Mesenchymal stem cell (in vitro differentiated cells and primary cell): Measurements from ENCODE around the gene CEP19.
A peak's percentile ranks its signal among the peaks of the same experiment; 100 is the strongest.

Source experiments
- DNase-seq: peaks from one replicate; pipeline ENCODE4 v3.0.0-alpha.2; 2013
- H2AFZ ChIP-seq: one replicate; pipeline ENCODE4 v1.6.1; 2013; ENCODE audit warnings: low read depth, mild to moderate bottlenecking, control low read depth, inconsistent platforms, low read length, moderate library complexity
- H2AK5ac ChIP-seq: 2 replicates; pipeline ENCODE4 v1.6.1; 2013; ENCODE audit warnings: low read length, moderate library complexity, mild to moderate bottlenecking, inconsistent platforms; ENCODE audit not compliant: severe bottlenecking
- H2BK120ac ChIP-seq: one replicate; pipeline ENCODE4 v1.6.1; 2013; ENCODE audit warnings: low read depth, mild to moderate bottlenecking, inconsistent platforms, low read length, moderate library complexity
- H2BK12ac ChIP-seq, 2 experiments: one replicate each; pipeline ENCODE4 v1.6.1; 2013; ENCODE audit warnings: inconsistent platforms in 2 of 2, low read length in 2 of 2, mild to moderate bottlenecking in 2 of 2, moderate library complexity in 2 of 2, control low read depth in 1 of 2
- H2BK15ac ChIP-seq: one replicate; pipeline ENCODE4 v1.6.1; 2013; ENCODE audit warnings: mild to moderate bottlenecking, low read depth, inconsistent platforms; ENCODE audit not compliant: poor library complexity, severe bottlenecking
- H2BK5ac ChIP-seq: 2 replicates; pipeline ENCODE4 v1.6.1; 2013; ENCODE audit warnings: low read depth, mild to moderate bottlenecking, low read length, control low read depth, inconsistent platforms; ENCODE audit not compliant: poor library complexity, severe bottlenecking
- H3K14ac ChIP-seq, 2 experiments: one replicate each; pipeline ENCODE4 v1.6.1; 2013; ENCODE audit warnings: inconsistent platforms in 2 of 2, low read length in 2 of 2, control low read depth in 1 of 2, mild to moderate bottlenecking in 1 of 2, moderate library complexity in 1 of 2
- H3K18ac ChIP-seq, 2 experiments: one replicate each; pipeline ENCODE4 v1.6.1; 2013; ENCODE audit warnings: inconsistent platforms in 2 of 2, low read length in 2 of 2, control low read depth in 1 of 2, low read depth in 1 of 2, mild to moderate bottlenecking in 1 of 2
- H3K23ac ChIP-seq, 2 experiments: one replicate each; pipeline ENCODE4 v1.6.1; 2013; ENCODE audit warnings: inconsistent platforms in 2 of 2, low read length in 2 of 2, mild to moderate bottlenecking in 2 of 2, moderate library complexity in 2 of 2, control low read depth in 1 of 2
- H3K27ac ChIP-seq: 2 replicates; pipeline ENCODE4 v1.5.1; 2013; ENCODE audit warnings: mild to moderate bottlenecking, moderate library complexity, low read length, control low read depth, inconsistent platforms; ENCODE audit not compliant: poor library complexity, severe bottlenecking
- H3K27me3 ChIP-seq, 2 experiments: 2 replicates each; pipeline versions ENCODE4 v1.6.1 to v1.7.0; 2013; ENCODE audit warnings: low read length in 2 of 2, mild to moderate bottlenecking in 2 of 2, moderate library complexity in 2 of 2, control low read depth in 1 of 2, inconsistent platforms in 1 of 2; ENCODE audit not compliant: control insufficient read depth in 1 of 2, insufficient read depth in 1 of 2
- H3K36me3 ChIP-seq, 2 experiments: 2 replicates each; pipeline versions ENCODE4 v1.6.1 to v1.7.0; 2013; ENCODE audit warnings: low read length in 2 of 2, control low read depth in 1 of 2, inconsistent platforms in 1 of 2, low read depth in 1 of 2, mild to moderate bottlenecking in 1 of 2; ENCODE audit not compliant: insufficient read depth in 2 of 2, control insufficient read depth in 1 of 2
- H3K4ac ChIP-seq, 2 experiments: one replicate each; pipeline ENCODE4 v1.6.1; 2013; ENCODE audit warnings: inconsistent platforms in 2 of 2, low read length in 2 of 2, mild to moderate bottlenecking in 2 of 2, moderate library complexity in 2 of 2, control low read depth in 1 of 2, low read depth in 1 of 2
- H3K4me1 ChIP-seq: 2 replicates; pipeline ENCODE4 v1.6.1; 2013; ENCODE audit warnings: low read depth, low read length, control low read depth; ENCODE audit not compliant: control insufficient read depth, insufficient read depth
- H3K4me2 ChIP-seq: 2 replicates; pipeline ENCODE4 v1.6.1; 2013; ENCODE audit warnings: low read length, mild to moderate bottlenecking, inconsistent platforms; ENCODE audit not compliant: poor library complexity, severe bottlenecking
- H3K4me3 ChIP-seq, 2 experiments: 2 replicates each; pipeline versions ENCODE4 v1.5.1 to v1.7.0; 2013; ENCODE audit warnings: low read length in 2 of 2, mild to moderate bottlenecking in 2 of 2, control low read depth in 1 of 2, low read depth in 1 of 2; ENCODE audit not compliant: insufficient read depth in 1 of 2
- H3K79me1 ChIP-seq: replicated peaks from 2 replicates; pipeline ENCODE4 v1.6.1; 2013; ENCODE audit warnings: mild to moderate bottlenecking, control low read depth, low read length, inconsistent platforms; ENCODE audit not compliant: poor library complexity, severe bottlenecking
- H3K9ac ChIP-seq: 2 replicates; pipeline ENCODE4 v1.7.0; 2013; ENCODE audit warnings: mild to moderate bottlenecking, low read length, moderate library complexity
- H3K9me3 ChIP-seq: 2 replicates; pipeline ENCODE4 v1.7.0; 2013; ENCODE audit warnings: mild to moderate bottlenecking, low read length; ENCODE audit not compliant: control insufficient read depth
- H4K8ac ChIP-seq: one replicate; pipeline ENCODE4 v1.6.1; 2013; ENCODE audit warnings: inconsistent platforms, mild to moderate bottlenecking, low read length, moderate library complexity
- H4K91ac ChIP-seq: one replicate; pipeline ENCODE4 v1.6.1; 2013; ENCODE audit warnings: mild to moderate bottlenecking, low read length, inconsistent platforms
- WGBS: methylation state at CpG from one replicate; pipeline ENCODE4 v1.1.7; 2013; ENCODE audit warnings: mixed read lengths; 5-methylcytosine and 5-hydroxymethylcytosine counted together

The CEP19 gene

GRCh38 chr3:196737655-196738054, 25.6 kb upstream of the CEP19 start:
- 96% methylated on average over 6 of the region's 6 CpGs for WGBS

GRCh38 chr3:196736670-196737374, 24.8 kb upstream of the CEP19 start:
- peaks cover 2 to 5% of the 10 kb centered on the region in 2 experiments for H3K36me3 ChIP-seq
- no peak overlapping the region for H3K4ac ChIP-seq
- no peak overlapping the region for H3K23ac ChIP-seq
- DNase-seq, result no peak
- H2AFZ ChIP-seq, result no peak overlapping the region
- H3K4me2 ChIP-seq, result no peak overlapping the region
- H3K27ac ChIP-seq, result no peak overlapping the region
- H3K4me1 ChIP-seq, result peaks cover 1% of the 10 kb centered on the region
- H3K4me3 ChIP-seq, result no peak overlapping the region
- H2BK5ac ChIP-seq, result no peak overlapping the region
- no peak overlapping the region for H3K14ac ChIP-seq
- H3K27me3 ChIP-seq, result no peaks in the 10 kb centered on the region
- no peak overlapping the region for H3K18ac ChIP-seq
- H2BK120ac ChIP-seq, result no peak overlapping the region
- H2AK5ac ChIP-seq, result no peak overlapping the region
- WGBS, result 90% methylated on average over 2 of the region's 4 CpGs
- H4K91ac ChIP-seq, result no peak overlapping the region
- H3K9me3 ChIP-seq, result no peaks in the 10 kb centered on the region
- no peak overlapping the region for H2BK12ac ChIP-seq
- H3K79me1 ChIP-seq, result peaks cover 2% of the 10 kb centered on the region
- H2BK15ac ChIP-seq, result no peak overlapping the region
- no peak overlapping the region for H3K9ac ChIP-seq
- no peak overlapping the region for H4K8ac ChIP-seq

More at GRCh38 chr3:196737655-196738054, 25.6 kb upstream of the CEP19 start:
- Histone ChIP-seq H3K27me3 (no peaks in the 10 kb centered on the region), H2BK12ac (no peak overlapping the region), H2BK5ac (no peak overlapping the region), H3K4ac (no peak overlapping the region), H4K8ac (no peak overlapping the region), H3K23ac (no peak overlapping the region), H3K36me3 (peaks cover 2 to 5% of the 10 kb centered on the region in 2 experiments), H3K79me1 (peaks cover 2% of the 10 kb centered on the region), H3K9ac (no peak overlapping the region), H3K27ac (no peak overlapping the region), H3K4me1 (peaks cover 4% of the 10 kb centered on the region), H4K91ac (no peak overlapping the region), H2BK120ac (no peak overlapping the region), H3K18ac (no peak overlapping the region), H2AK5ac (no peak overlapping the region), H3K4me2 (no peak overlapping the region), H2AFZ (no peak overlapping the region), H3K4me3 (no peak overlapping the region), H3K14ac (no peak overlapping the region), H2BK15ac (no peak overlapping the region), H3K9me3 (no peaks in the 10 kb centered on the region)
- no peak for DNase-seq

DNA sequence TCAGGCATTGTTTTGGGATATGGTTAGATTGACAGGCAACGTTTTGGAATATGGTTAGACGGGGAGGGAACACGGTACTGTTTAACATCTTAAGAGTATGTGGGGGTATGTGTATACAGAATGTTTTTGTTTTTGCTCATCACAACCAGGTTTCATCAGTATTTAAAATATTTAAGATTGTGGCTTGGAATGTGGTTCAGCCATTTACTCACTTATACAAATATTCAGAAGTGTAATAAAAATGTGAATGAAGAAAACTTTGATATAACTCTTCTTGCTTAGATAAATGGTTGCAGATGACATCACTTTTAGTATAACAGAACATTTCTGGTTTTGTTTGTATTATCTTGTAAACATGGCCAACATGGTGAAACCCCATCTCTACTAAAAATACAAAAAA, 23.7 kb upstream of the CEP19 start:
- 55% methylated on average over 3 of the region's 3 CpGs for WGBS
- peaks cover 1% of the 10 kb centered on the region for H3K4me1 ChIP-seq

DNA sequence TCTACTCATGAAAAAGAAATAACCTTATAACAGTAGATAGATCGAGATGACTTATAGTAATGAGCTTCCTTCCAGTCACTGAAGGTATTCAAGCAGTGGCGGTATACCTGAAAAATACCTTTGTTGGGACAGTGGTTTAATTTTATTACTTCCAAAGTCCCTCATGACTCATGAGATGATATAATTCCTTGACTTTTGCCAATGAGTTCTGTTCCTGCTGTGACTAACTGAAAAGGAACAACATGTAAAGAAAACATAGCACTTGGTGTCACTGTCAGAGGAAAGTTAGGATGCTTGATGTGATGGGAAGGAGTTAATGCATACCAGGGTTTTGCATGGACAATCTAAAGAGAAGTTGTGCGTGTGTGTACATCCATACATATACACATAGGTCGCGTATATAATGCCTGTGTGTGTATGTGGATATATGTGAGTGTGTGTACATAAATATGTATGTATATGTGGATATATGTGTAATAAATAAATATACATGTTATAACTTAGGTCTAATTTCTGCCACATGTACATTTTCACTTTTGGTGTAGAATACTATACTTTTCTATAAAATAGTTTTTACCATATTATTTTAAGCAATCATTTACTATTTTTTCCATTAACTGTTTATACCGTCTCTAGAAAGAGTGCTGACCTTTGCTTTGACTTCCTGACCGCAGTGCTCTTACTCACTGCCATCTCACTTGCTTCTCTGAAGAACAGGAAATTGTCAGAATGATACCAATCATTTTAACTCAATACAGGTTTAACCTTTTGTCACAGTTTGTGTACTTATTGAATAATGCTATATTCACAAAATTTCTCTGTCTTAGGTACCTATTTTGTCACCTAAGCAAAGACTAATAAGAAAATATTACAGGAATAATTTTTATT, 15.0 kb upstream of the CEP19 start:
- Histone ChIP-seq H3K36me3 (peaks cover 0 to 19% of the 10 kb centered on the region in 2 experiments), H2BK15ac (no peak overlapping the region), H2AK5ac (no peak overlapping the region), H4K8ac (no peak overlapping the region), H3K18ac (no peak overlapping the region), H2BK5ac (no peak overlapping the region), H3K4ac (no peak overlapping the region), H3K14ac (no peak overlapping the region), H4K91ac (no peak overlapping the region), H2AFZ (no peak overlapping the region), H3K9me3 (no peaks in the 10 kb centered on the region), H2BK12ac (no peak overlapping the region), H3K9ac (no peak overlapping the region), H3K27me3 (no peaks in the 10 kb centered on the region), H3K23ac (no peak overlapping the region), H3K4me1 (peaks cover 4% of the 10 kb centered on the region), H3K4me3 (no peak overlapping the region), H3K4me2 (peak overlapping the region; percentile 11), H2BK120ac (no peak overlapping the region), H3K27ac (peak overlapping the region; percentile 49), H3K79me1 (peaks cover 4% of the 10 kb centered on the region)
- WGBS, result 23% methylated on average over 2 of the region's 7 CpGs
- peak; percentile 71 for DNase-seq

More for the DNA sequence above, 23.7 kb upstream of the CEP19 start:
- peaks cover 2 to 5% of the 10 kb centered on the region in 2 experiments for H3K36me3 ChIP-seq
- no peak overlapping the region for H3K4me3 ChIP-seq
- no peak overlapping the region for H3K4me2 ChIP-seq
- no peaks in the 10 kb centered on the region for H3K27me3 ChIP-seq
- no peak overlapping the region for H4K8ac ChIP-seq
- H3K18ac ChIP-seq, result no peak overlapping the region
- no peak overlapping the region for H2BK5ac ChIP-seq
- H2AFZ ChIP-seq, result no peak overlapping the region
- no peak overlapping the region for H3K23ac ChIP-seq
- no peak overlapping the region for H4K91ac ChIP-seq
- H2BK15ac ChIP-seq, result no peak overlapping the region
- H3K27ac ChIP-seq, result no peak overlapping the region
- H2AK5ac ChIP-seq, result no peak overlapping the region
- H3K4ac ChIP-seq, result no peak overlapping the region
- no peak overlapping the region for H2BK12ac ChIP-seq
- no peaks in the 10 kb centered on the region for H3K9me3 ChIP-seq
- H3K9ac ChIP-seq, result no peak overlapping the region
- H2BK120ac ChIP-seq, result no peak overlapping the region
- peaks cover 2% of the 10 kb centered on the region for H3K79me1 ChIP-seq
- DNase-seq, result no peak
- H3K14ac ChIP-seq, result no peak overlapping the region
